Measurements from ENCODE around the gene LCN10. TPM values are rescaled to one million over a fixed set of nuclear protein-coding genes. Genes with fewer than 3 reads are reported as not detected.
A peak's percentile ranks its signal among the peaks of the same experiment; 100 is the strongest.
"Not testable (repeated sequence)": the region's sequence is repeated elsewhere in the genome, so short reads cannot be mapped to it uniquely, and the experiment has no call there.

LCN10 gene
- total RNA-seq, 1 experiment from 2014 or later, result not detected

- no peak for DNase-seq (ENCODE audit: low read depth)
Measured at GRCh38 chr9:136773386-136774044, 30.8 kb upstream of the LCN10 start.

GRCh38 chr9:136771907-136772415 lies 29.2 kb upstream of the LCN10 start:
- no peak for DNase-seq (ENCODE audit: low read depth)

- no peak for DNase-seq (ENCODE audit: low read depth)
Measured at GRCh38 chr9:136769710-136770191, 27.0 kb upstream of the LCN10 start.

- DNase-seq (ENCODE audit: low read depth), result peak; percentile 50
Measured at GRCh38 chr9:136766410-136767120, 23.8 kb upstream of the LCN10 start.

GRCh38 chr9:136765745-136766409 lies 23.1 kb upstream of the LCN10 start:
- DNase-seq (ENCODE audit: low read depth), result not testable (repeated sequence)

- DNase-seq (ENCODE audit: low read depth), result no peak
Measured at GRCh38 chr9:136765041-136765440, 22.3 kb upstream of the LCN10 start.

GRCh38 chr9:136764301-136764891 lies 21.7 kb upstream of the LCN10 start, which contains the start of gene LCN15:
TSS of gene LCN15 (minus strand) at chr9:136764518. CDS start at chr9:136764488, 30 bp downstream.
- no peak for DNase-seq (ENCODE audit: low read depth)

- no peak for DNase-seq (ENCODE audit: low read depth)
Measured at GRCh38 chr9:136763649-136764035, 20.9 kb upstream of the LCN10 start.

GRCh38 chr9:136762915-136763648 lies 20.3 kb upstream of the LCN10 start:
- DNase-seq (ENCODE audit: low read depth), result no peak

- no peak for DNase-seq (ENCODE audit: low read depth)
Measured at GRCh38 chr9:136762221-136762691, 19.5 kb upstream of the LCN10 start.

GRCh38 chr9:136761545-136761981 lies 18.8 kb upstream of the LCN10 start:
- DNase-seq (ENCODE audit: low read depth), result no peak

GRCh38 chr9:136760834-136761544 lies 18.2 kb upstream of the LCN10 start:
- peak; percentile 53 for DNase-seq (ENCODE audit: low read depth)

- no peak for DNase-seq (ENCODE audit: low read depth)
Measured at GRCh38 chr9:136760424-136760823, 17.7 kb upstream of the LCN10 start.

- DNase-seq (ENCODE audit: low read depth), result no peak
Measured at GRCh38 chr9:136759436-136760325, 16.9 kb upstream of the LCN10 start.

- no peak for DNase-seq (ENCODE audit: low read depth)
Measured at GRCh38 chr9:136759001-136759400, 16.3 kb upstream of the LCN10 start.

GRCh38 chr9:136757751-136758140 lies 15.0 kb upstream of the LCN10 start:
- no peak for DNase-seq (ENCODE audit: low read depth)

GRCh38 chr9:136757328-136757727 lies 14.6 kb upstream of the LCN10 start:
- no peak for DNase-seq (ENCODE audit: low read depth)

- no peak for DNase-seq (ENCODE audit: low read depth)
Measured at GRCh38 chr9:136756836-136757235, 14.1 kb upstream of the LCN10 start.

- DNase-seq (ENCODE audit: low read depth), result no peak
Measured at GRCh38 chr9:136756134-136756438, 13.3 kb upstream of the LCN10 start.

All from LHCN-M2 (cell line).